GM18511 (cell line): ENCODE results near the gene OR10P1.

Experiments
- ATAC-seq: cut with Tn5 transposase; IDR thresholded peaks from one replicate; pipeline ENCODE4 v1.9.1; 2021; ENCODE audit warnings: mild to moderate bottlenecking, moderate library complexity; ENCODE audit not compliant: unreplicated experiment

The OR10P1 gene

DNA sequence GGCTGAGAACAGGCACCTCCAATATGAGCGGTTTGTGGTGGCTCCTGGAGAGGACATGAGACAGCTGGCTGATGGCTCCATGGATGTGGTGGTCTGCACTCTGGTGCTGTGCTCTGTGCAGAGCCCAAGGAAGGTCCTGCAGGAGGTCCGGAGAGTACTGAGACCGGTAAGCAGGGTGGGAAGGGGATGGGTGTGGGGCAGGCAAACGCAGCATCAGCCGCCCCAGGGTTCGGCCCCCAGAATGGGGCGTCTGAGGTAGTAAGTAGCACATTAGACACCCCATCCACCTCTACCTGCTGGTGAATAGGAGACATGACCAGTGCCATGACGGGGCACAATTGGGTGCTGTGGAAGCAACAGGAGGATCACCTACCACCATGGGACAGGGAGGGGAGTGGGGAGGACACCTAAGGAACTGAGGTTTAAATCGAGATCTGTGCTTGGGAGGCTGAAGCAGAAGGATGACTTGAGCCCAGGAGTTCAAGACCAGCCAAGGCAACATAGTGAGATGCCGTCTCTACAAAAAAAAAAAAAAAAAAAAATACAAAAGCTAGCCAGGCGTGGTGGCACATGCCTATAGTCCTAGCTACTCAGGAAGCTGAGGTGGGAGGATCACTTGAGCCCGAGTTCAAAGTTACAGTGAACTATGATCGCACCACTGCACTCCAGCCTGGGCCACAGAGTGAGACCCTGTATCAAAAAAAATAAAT, 45.5 kb downstream of the OR10P1 start:
- ATAC-seq = no peak

- no peak for ATAC-seq
Observed at GRCh38 chr12:55683676-55684075, 47.0 kb downstream of the OR10P1 start.

- no peak for ATAC-seq
Observed at GRCh38 chr12:55684761-55685370, 48.2 kb downstream of the OR10P1 start.

- ATAC-seq = no peak
Observed at GRCh38 chr12:55685671-55686070, 49.0 kb downstream of the OR10P1 start.

DNA sequence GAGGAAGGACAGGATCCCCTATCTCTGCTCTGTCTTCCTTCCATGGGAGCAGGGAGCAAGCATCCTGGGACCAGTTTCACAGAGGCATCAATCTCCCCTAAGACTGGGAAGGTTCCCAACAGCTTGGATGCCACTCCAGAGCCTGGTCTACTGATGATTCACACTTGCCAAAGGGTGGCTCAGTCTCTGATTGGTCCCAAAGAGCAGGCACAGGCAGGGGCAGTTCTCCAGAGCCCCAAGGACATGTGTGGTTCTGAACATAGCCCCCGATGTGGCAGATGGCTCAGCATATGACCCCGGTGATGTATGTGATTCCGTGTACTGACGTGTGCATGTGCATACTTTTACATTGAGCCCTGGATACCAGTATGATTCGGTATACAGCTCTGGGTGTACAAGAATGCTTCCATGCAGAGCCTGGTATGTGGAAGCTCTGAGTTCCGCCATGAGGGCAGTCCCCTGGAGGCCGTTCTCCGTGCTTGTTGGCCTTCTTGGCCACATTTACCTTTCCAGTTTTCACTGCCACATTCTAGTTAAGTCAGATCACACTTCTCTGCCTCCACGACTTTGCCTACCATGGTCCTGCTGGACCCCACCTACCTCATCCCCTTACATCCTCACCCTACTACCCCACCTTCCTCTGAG, 49.8 kb downstream of the OR10P1 start:
- no peak for ATAC-seq
